H9 (cell line): ENCODE data around the gene PKNOX2. TPM values are rescaled to one million over a fixed set of nuclear protein-coding genes. Genes with fewer than 3 reads are reported as not detected.

ENCODE experiments used
- DNase-seq: peaks from one replicate; pipeline ENCODE4 v3.0.0-alpha.2; 2017
- H2AFZ ChIP-seq: one replicate; pipeline ENCODE4 v1.6.1; 2013; ENCODE audit warnings: mild to moderate bottlenecking, low read length, control low read depth, moderate library complexity
- H2AK5ac ChIP-seq: 2 replicates; pipeline ENCODE4 v1.6.1; 2013; ENCODE audit warnings: low read length, control low read depth, mixed read lengths; ENCODE audit not compliant: insufficient read length
- H2BK120ac ChIP-seq: one replicate; pipeline ENCODE4 v1.6.1; 2013; ENCODE audit warnings: low read depth, mild to moderate bottlenecking, low read length, control low read depth, inconsistent platforms; ENCODE audit not compliant: poor library complexity, severe bottlenecking
- H2BK12ac ChIP-seq: 2 replicates; pipeline ENCODE4 v1.6.1; 2013; ENCODE audit warnings: low read length, control low read depth, mixed read lengths, low read depth; ENCODE audit not compliant: insufficient read length
- H2BK15ac ChIP-seq: 2 replicates; pipeline ENCODE4 v1.6.1; 2013; ENCODE audit warnings: low read depth, low read length, control low read depth
- H2BK20ac ChIP-seq: one replicate; pipeline ENCODE4 v1.6.1; 2013; ENCODE audit warnings: low read depth, mild to moderate bottlenecking, low read length, control low read depth, inconsistent platforms; ENCODE audit not compliant: poor library complexity, severe bottlenecking
- H2BK5ac ChIP-seq: 2 replicates; pipeline ENCODE4 v1.6.1; 2013; ENCODE audit warnings: low read length, control low read depth, mixed read lengths; ENCODE audit not compliant: insufficient read length
- H3K14ac ChIP-seq: 2 replicates; pipeline ENCODE4 v1.6.1; 2013; ENCODE audit warnings: low read length, control low read depth; ENCODE audit not compliant: insufficient read depth
- H3K18ac ChIP-seq: 2 replicates; pipeline ENCODE4 v1.6.1; 2013; ENCODE audit warnings: low read depth, mild to moderate bottlenecking, mixed read lengths, low read length, control low read depth; ENCODE audit not compliant: insufficient read length
- H3K23ac ChIP-seq: 2 replicates; pipeline ENCODE4 v1.6.1; 2013; ENCODE audit warnings: low read length, control low read depth, mixed read lengths, low read depth; ENCODE audit not compliant: insufficient read length
- H3K23me2 ChIP-seq: 2 replicates; pipeline ENCODE4 v1.6.1; 2013; ENCODE audit warnings: low read depth, mild to moderate bottlenecking, mixed read lengths, low read length, control low read depth; ENCODE audit not compliant: insufficient read length, poor library complexity, severe bottlenecking
- H3K27ac ChIP-seq: 2 replicates; pipeline ENCODE4 v1.5.1; 2013; ENCODE audit warnings: low read length, control low read depth, mixed read lengths, low read depth; ENCODE audit not compliant: insufficient read length
- H3K27me3 ChIP-seq: 2 replicates; pipeline ENCODE4 v1.6.1; 2013; ENCODE audit warnings: low read length, control low read depth, inconsistent platforms; ENCODE audit not compliant: insufficient read depth
- H3K4ac ChIP-seq: 2 replicates; pipeline ENCODE4 v1.6.1; 2013; ENCODE audit warnings: low read depth, mild to moderate bottlenecking, control low read depth, inconsistent platforms, low read length, moderate library complexity
- H3K4me1 ChIP-seq: 2 replicates; pipeline ENCODE4 v1.6.1; 2013; ENCODE audit warnings: low read length, control low read depth, inconsistent platforms; ENCODE audit not compliant: insufficient read depth
- H3K4me2 ChIP-seq: 2 replicates; pipeline ENCODE4 v1.6.1; 2013; ENCODE audit warnings: low read length, control low read depth, mixed read lengths; ENCODE audit not compliant: insufficient read length, insufficient read depth
- H3K56ac ChIP-seq: 2 replicates; pipeline ENCODE4 v1.6.1; 2013; ENCODE audit warnings: low read depth, mild to moderate bottlenecking, mixed read lengths, low read length, control low read depth; ENCODE audit not compliant: insufficient read length
- H3K79me1 ChIP-seq: 2 replicates; pipeline ENCODE4 v1.6.1; 2013; ENCODE audit warnings: low read depth, mild to moderate bottlenecking, moderate library complexity, low read length, control low read depth, inconsistent platforms; ENCODE audit not compliant: insufficient read depth, poor library complexity, severe bottlenecking
- H3K79me2 ChIP-seq: 2 replicates; pipeline ENCODE4 v1.6.1; 2013; ENCODE audit warnings: low read length, control low read depth, inconsistent platforms; ENCODE audit not compliant: insufficient read depth
- H3K9ac ChIP-seq: 2 replicates; pipeline ENCODE4 v1.6.1; 2013; ENCODE audit warnings: low read length, control low read depth, mixed read lengths; ENCODE audit not compliant: insufficient read length; ENCODE audit errors: extremely low read depth
- H3K9me3 ChIP-seq: one replicate; pipeline ENCODE4 v1.6.1; 2013; ENCODE audit warnings: low read depth, low read length, inconsistent platforms; ENCODE audit not compliant: control insufficient read depth
- H3T11ph ChIP-seq: one replicate; pipeline ENCODE4 v1.6.1; 2013; ENCODE audit warnings: mild to moderate bottlenecking, low read length, control low read depth, inconsistent platforms
- H4K20me1 ChIP-seq: one replicate; pipeline ENCODE4 v1.6.1; 2013; ENCODE audit not compliant: control insufficient read depth, insufficient read length, insufficient read depth
- H4K5ac ChIP-seq: 2 replicates; pipeline ENCODE4 v1.6.1; 2013; ENCODE audit warnings: low read depth, mild to moderate bottlenecking, mixed read lengths, low read length, control low read depth; ENCODE audit not compliant: insufficient read length
- H4K8ac ChIP-seq: replicated peaks from 2 replicates; pipeline ENCODE4 v1.6.1; 2013; ENCODE audit warnings: low read length, control low read depth, mixed read lengths, low read depth; ENCODE audit not compliant: insufficient read length
- H4K91ac ChIP-seq: 2 replicates; pipeline ENCODE4 v1.6.1; 2013; ENCODE audit warnings: low read depth, mild to moderate bottlenecking, moderate library complexity, mixed read lengths, low read length, control low read depth; ENCODE audit not compliant: insufficient read length
- H3K27ac Mint-ChIP-seq, 3 experiments: 2 replicates in 2 of 3; 3 replicates in 1 of 3; pipeline ENCODE4 v1.8.0; 2020 to 2021; ENCODE audit warnings: mixed read lengths in 3 of 3, mild to moderate bottlenecking in 1 of 3, moderate library complexity in 1 of 3
- H3K27me3 Mint-ChIP-seq: 2 replicates; pipeline ENCODE4 v1.8.0; 2021; ENCODE audit warnings: low read depth, mild to moderate bottlenecking, moderate library complexity, mixed read lengths
- H3K36me3 Mint-ChIP-seq, 3 experiments: 2 replicates in 2 of 3; 3 replicates in 1 of 3; pipeline ENCODE4 v1.8.0; 2020 to 2021; ENCODE audit warnings: low read depth in 3 of 3, mixed read lengths in 3 of 3; ENCODE audit not compliant: insufficient read depth in 1 of 3
- H3K4me1 Mint-ChIP-seq, 2 experiments: 2 replicates each; pipeline ENCODE4 v1.8.0; 2020; ENCODE audit warnings: mixed read lengths in 2 of 2
- H3K4me3 Mint-ChIP-seq, 2 experiments: 2 replicates in 1 of 2; 3 replicates in 1 of 2; pipeline ENCODE4 v1.8.0; 2020 to 2021; ENCODE audit warnings: mild to moderate bottlenecking in 2 of 2, mixed read lengths in 2 of 2, moderate library complexity in 1 of 2
- H3K9me3 Mint-ChIP-seq, 2 experiments: 2 replicates in 1 of 2; 3 replicates in 1 of 2; pipeline ENCODE4 v1.8.0; 2020; ENCODE audit warnings: mild to moderate bottlenecking in 2 of 2, mixed read lengths in 2 of 2, moderate library complexity in 1 of 2
- WGBS: extraction: QIAGEN DNeasy Blood & Tissue Kit; methylation state at CpG from one replicate; pipeline ENCODE4 v1.1.7; 2013; ENCODE audit warnings: missing lambda C conversion rate, low lambda C conversion rate, mixed read lengths; ENCODE audit not compliant: insufficient read length; ENCODE audit errors: extremely low coverage; 5-methylcytosine and 5-hydroxymethylcytosine counted together
- total RNA-seq: library from RNA; stranded (reverse); gene quantifications from 2 replicates; pipeline ENCODE4 v1.2.1, GENCODE V29; 2021
- TF ChIP-seq, protein P1 (sequence below): fragments of 200-600 bp; sonication (generic); conservative IDR thresholded peaks from 3 replicates; pipeline ENCODE4 v1.8.0; 2021; ENCODE audit warnings: antibody characterized with exemption, mild to moderate bottlenecking

The PKNOX2 gene
- total RNA-seq, 1 experiment from 2014 or later: 1.3 TPM

GRCh38 chr11:125239585-125240560 is 75.3 kb downstream of the PKNOX2 start:
- H3K27ac Mint-ChIP-seq: peak overlapping the region in 2 of 3 experiments; percentile 35 to 43; a peak in 4 of 7 replicates
- TF ChIP-seq, protein P1, sequence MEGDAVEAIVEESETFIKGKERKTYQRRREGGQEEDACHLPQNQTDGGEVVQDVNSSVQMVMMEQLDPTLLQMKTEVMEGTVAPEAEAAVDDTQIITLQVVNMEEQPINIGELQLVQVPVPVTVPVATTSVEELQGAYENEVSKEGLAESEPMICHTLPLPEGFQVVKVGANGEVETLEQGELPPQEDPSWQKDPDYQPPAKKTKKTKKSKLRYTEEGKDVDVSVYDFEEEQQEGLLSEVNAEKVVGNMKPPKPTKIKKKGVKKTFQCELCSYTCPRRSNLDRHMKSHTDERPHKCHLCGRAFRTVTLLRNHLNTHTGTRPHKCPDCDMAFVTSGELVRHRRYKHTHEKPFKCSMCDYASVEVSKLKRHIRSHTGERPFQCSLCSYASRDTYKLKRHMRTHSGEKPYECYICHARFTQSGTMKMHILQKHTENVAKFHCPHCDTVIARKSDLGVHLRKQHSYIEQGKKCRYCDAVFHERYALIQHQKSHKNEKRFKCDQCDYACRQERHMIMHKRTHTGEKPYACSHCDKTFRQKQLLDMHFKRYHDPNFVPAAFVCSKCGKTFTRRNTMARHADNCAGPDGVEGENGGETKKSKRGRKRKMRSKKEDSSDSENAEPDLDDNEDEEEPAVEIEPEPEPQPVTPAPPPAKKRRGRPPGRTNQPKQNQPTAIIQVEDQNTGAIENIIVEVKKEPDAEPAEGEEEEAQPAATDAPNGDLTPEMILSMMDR: no peak
- no peak overlapping the region for H3T11ph ChIP-seq
- no peak overlapping the region for H2BK120ac ChIP-seq
- H2AK5ac ChIP-seq: no peak overlapping the region
- no peak overlapping the region for H3K23ac ChIP-seq
- H4K5ac ChIP-seq: no peak overlapping the region
- H3K36me3 Mint-ChIP-seq: peaks cover 0 to 5% (median 0%) of the 10 kb centered on the region in 3 experiments; a peak in 1 of 7 replicates
- H3K4me3 Mint-ChIP-seq: peak overlapping the region in 1 of 2 experiments; percentile 56; a peak in 3 of 5 replicates
- H3K4me1 ChIP-seq: peaks cover 3% of the 10 kb centered on the region; the same call in 1 of the 2 replicates
- H4K8ac ChIP-seq: no peak overlapping the region
- DNase-seq: peak; percentile 54
- no peak overlapping the region for H2BK15ac ChIP-seq
- H2AFZ ChIP-seq: no peak overlapping the region
- no peaks in the 10 kb centered on the region for H3K23me2 ChIP-seq
- no peaks in the 10 kb centered on the region for H3K9me3 ChIP-seq
- no peak overlapping the region for H2BK5ac ChIP-seq
- H3K27me3 Mint-ChIP-seq: peaks cover 6% of the 10 kb centered on the region
- H3K14ac ChIP-seq: no peak overlapping the region
- H3K4me2 ChIP-seq: no peak overlapping the region
- no peaks in the 10 kb centered on the region for H3K27me3 ChIP-seq
- H4K20me1 ChIP-seq: no peaks in the 10 kb centered on the region
- H3K4ac ChIP-seq: no peak overlapping the region
- H3K9me3 Mint-ChIP-seq: peaks cover 0 to 2% of the 10 kb centered on the region in 2 experiments; a peak in 1 of 5 replicates
- WGBS: no CpG with 5 or more reads among the region's 26 CpGs
- H3K4me1 Mint-ChIP-seq: peaks cover 35 to 45% of the 10 kb centered on the region in 2 experiments
- no peak overlapping the region for H2BK12ac ChIP-seq
- no peak overlapping the region for H3K9ac ChIP-seq
- no peak overlapping the region for H2BK20ac ChIP-seq
- H3K79me1 ChIP-seq: no peaks in the 10 kb centered on the region
- H3K79me2 ChIP-seq: no peaks in the 10 kb centered on the region
- no peak overlapping the region for H3K27ac ChIP-seq
- H3K18ac ChIP-seq: no peak overlapping the region
- no peak overlapping the region for H3K56ac ChIP-seq
- H4K91ac ChIP-seq: no peak overlapping the region
